K562 (cell line): ENCODE measurements around the gene ABHD4. TPM values are rescaled to one million over a fixed set of nuclear protein-coding genes. Genes with fewer than 3 reads are reported as not detected.

Experiments used
- ATAC-seq: fragments of 200-7000 bp; cut with Tn5 transposase; 3 replicates; pipeline ENCODE4 v1.9.1; 2020; ENCODE audit warnings: moderate library complexity
- BruUV-seq: library from RNA; stranded (reverse); fragments of 400-500 nt; replicated peaks from 2 replicates; lab custom pipeline; 2021; lab: Mats Ljungman, UMichigan
- CTCF ChIA-PET: fragments of 300-600 bp; formaldehyde crosslinking; extraction: SDS; loops from one replicate; lab custom pipeline; 2021; ENCODE audit warnings: low intra/inter-chr PET ratio; lab: Yijun Ruan, JAX
- POLR2A ChIA-PET: fragments of 300-600, 350-650 bp; sonication (Branson Sonifier 250); formaldehyde crosslinking; extraction: SDS; loops from one replicate; lab custom pipeline; 2021; ENCODE audit warnings: antibody characterized with exemption, inconsistent platforms; lab: Yijun Ruan, JAX
- DNase-seq, 4 experiments: peaks; one replicate each; pipeline versions ENCODE4 v3.0.0 to v3.0.0-alpha.2; 2011 to 2018; ENCODE audit warnings: low spot score in 3 of 4, mixed read lengths in 3 of 4; ENCODE audit errors: extremely low read depth in 1 of 4
- FAIRE-seq: peaks from 2 replicates; lab custom pipeline; 2011; peaks lifted over from hg19 to GRCh38; lab: Jason Lieb, UNC
- H2AFZ ChIP-seq: 2 replicates; pipeline ENCODE4 v1.6.0; 2011; ENCODE audit warnings: low read depth, low read length, control low read depth, inconsistent platforms
- H3K27ac ChIP-seq: fragments of 200-600 bp; 3 replicates; pipeline ENCODE4 v1.8.0; 2011; ENCODE audit warnings: low read depth, mild to moderate bottlenecking, control low read depth, inconsistent platforms, low read length, moderate library complexity, mixed read lengths; ENCODE audit errors: extremely low read depth
- H3K27me3 ChIP-seq, 2 experiments: fragments of 300-600 bp in 1 of 2; 2 replicates in 1 of 2; 3 replicates in 1 of 2; pipeline versions ENCODE4 v1.6.0 to v1.8.0; 2011; ENCODE audit warnings: inconsistent platforms in 2 of 2, low read length in 2 of 2, mild to moderate bottlenecking in 1 of 2, mixed read lengths in 1 of 2, moderate library complexity in 1 of 2; ENCODE audit not compliant: control insufficient read depth in 2 of 2, insufficient read depth in 2 of 2
- H3K36me3 ChIP-seq: fragments of 300-600 bp; 3 replicates; pipeline ENCODE4 v1.8.0; 2011; ENCODE audit warnings: mild to moderate bottlenecking, low read length, inconsistent platforms; ENCODE audit not compliant: control insufficient read depth, insufficient read depth
- H3K4me1 ChIP-seq, 2 experiments: fragments of 200-600 bp in 1 of 2; replicated peaks in 1 of 2; 2 replicates in 1 of 2; 3 replicates in 1 of 2; pipeline versions ENCODE4 v1.5.1 to v1.8.0; 2011; ENCODE audit warnings: inconsistent platforms in 2 of 2, low read length in 2 of 2, mild to moderate bottlenecking in 1 of 2, mixed read lengths in 1 of 2, moderate library complexity in 1 of 2; ENCODE audit not compliant: control insufficient read depth in 2 of 2, insufficient read depth in 2 of 2
- H3K4me2 ChIP-seq: 2 replicates; pipeline ENCODE4 v1.6.1; 2011; ENCODE audit warnings: low read length, control low read depth, inconsistent platforms, mixed read lengths; ENCODE audit not compliant: insufficient read depth
- H3K4me3 ChIP-seq: fragments of 200-600 bp; sonication (generic), shearing (Covaris generic); 2 replicates; pipeline ENCODE4 v1.5.1; 2016; ENCODE audit warnings: control low read depth, inconsistent platforms
- H3K79me2 ChIP-seq: fragments of 200-600 bp; 3 replicates; pipeline ENCODE4 v1.8.0; 2011; ENCODE audit warnings: low read length, inconsistent platforms; ENCODE audit not compliant: control insufficient read depth, insufficient read depth
- H3K9ac ChIP-seq, 2 experiments: 2 replicates each; pipeline versions ENCODE4 v1.6.0 to v1.6.1; 2011; ENCODE audit warnings: low read depth in 2 of 2, low read length in 2 of 2, control low read depth in 1 of 2, inconsistent platforms in 1 of 2, mild to moderate bottlenecking in 1 of 2, mixed read lengths in 1 of 2; ENCODE audit not compliant: insufficient read depth in 1 of 2
- H3K9me1 ChIP-seq: one replicate; pipeline ENCODE4 v1.6.0; 2011; ENCODE audit warnings: inconsistent platforms, mild to moderate bottlenecking, low read length, moderate library complexity; ENCODE audit not compliant: control insufficient read depth, insufficient read depth
- H3K9me3 ChIP-seq: replicated peaks from 2 replicates; pipeline ENCODE4 v1.5.1; 2011; ENCODE audit warnings: low read depth, low read length, inconsistent platforms; ENCODE audit not compliant: control insufficient read depth, insufficient read depth
- H4K20me1 ChIP-seq: replicated peaks from 2 replicates; pipeline ENCODE4 v1.6.1; 2011; ENCODE audit warnings: low read length, inconsistent platforms, mixed read lengths; ENCODE audit not compliant: control insufficient read depth, insufficient read depth
- BRD9 ChIP-seq: fragments of 450-650 bp; IDR thresholded peaks from 2 replicates; pipeline ENCODE4 v1.6.1; 2018; ENCODE audit warnings: low read depth; ENCODE audit not compliant: partially characterized antibody
- ZBTB8A ChIP-seq: fragments of 450-650 bp; IDR thresholded peaks from 2 replicates; pipeline ENCODE4 v1.6.1; 2018; ENCODE audit warnings: mild to moderate bottlenecking, moderate library complexity; ENCODE audit not compliant: partially characterized antibody
- WGBS: fragments of 100-300 bp; shearing (Covaris generic); methylation state at CpG from one replicate; pipeline ENCODE4 v1.1.6; 2016; ENCODE audit warnings: low coverage, mixed read lengths; ENCODE audit not compliant: insufficient coverage; ENCODE audit errors: missing lambda C conversion rate; 5-methylcytosine and 5-hydroxymethylcytosine counted together
- in situ Hi-C: fragments of 300-500 bp; cut with MboI; formaldehyde crosslinking; loops from 4 replicates; pipeline ENCODE4 v1.15.0; 2018; ENCODE audit warnings: inconsistent platforms, mixed read lengths
- intact Hi-C: fragments of 100-400 bp; cut with micrococcal nuclease; formaldehyde crosslinking; loops from 2 replicates; pipeline ENCODE4 v1.14.2; 2022
- polyA plus RNA-seq, 8 experiments: library from polyadenylated mRNA; depleted of rRNA in 4 of 8; stranded (reverse) in 5 of 8; unstranded in 3 of 8; fragments of >200 nt; fragmentation: Nextera tagmentation in 2 of 8; fragmentation: Illumina TruSeq in 1 of 8; extraction: Ambion mirVana in 2 of 8; extraction: Trizol in 1 of 8; gene quantifications; 2 replicates each; pipeline versions ENCODE4 v1.2.1 to v1.2.3, GENCODE V29; 2011 to 2014; ENCODE audit warnings: inconsistent platforms in 1 of 8, missing spikeins in 1 of 8
- total RNA-seq, 7 experiments: library from RNA; depleted of rRNA in 6 of 7; stranded (reverse); fragments of >200 nt in 6 of 7; fragmentation: Illumina TruSeq in 2 of 7; extraction: Trizol in 2 of 7; gene quantifications; 2 replicates each; pipeline versions ENCODE4 v1.2.1 to v1.2.3, GENCODE V29; 2011 to 2021; ENCODE audit warnings: low replicate concordance in 1 of 7
- TF ChIP-seq, protein P1 (sequence below): fragments of 450-650 bp; formaldehyde crosslinking; IDR thresholded peaks from 2 replicates; pipeline ENCODE4 v1.4.0; 2020; ENCODE audit warnings: mild to moderate bottlenecking, moderate library complexity
- TF ChIP-seq, protein P2 (sequence below): fragments of 450-650 bp; IDR thresholded peaks from 2 replicates; pipeline ENCODE4 v1.6.1; 2018; ENCODE audit not compliant: partially characterized antibody

Gene ABHD4
- total and polyA plus RNA-seq, 9 of the 15 experiments (the other 6 are each of a cell fraction or from before 2014, with no cell fraction given), result 3.6 to 12.0 (median 7.2) TPM

- no peak overlapping the region for H3K4me3 ChIP-seq
- BruUV-seq, result no TSS peak
- no peaks in the 10 kb centered on the region for H3K9me1 ChIP-seq
- ATAC-seq (no peak), DNase-seq (no peak), FAIRE-seq (no peak)
- ChIA-PET CTCF (no interaction called here), POLR2A (interaction anchor here (1.1 to 1.3 kb wide), 2 partner anchors 12 to 17 kb away, joined by 4 read pairs; no protein-coding TSS in a partner anchor)
- intact Hi-C loops, result no loop called here
- in situ Hi-C loops, result no loop called here
- no peak overlapping the region for H2AFZ ChIP-seq
- H4K20me1 ChIP-seq, result no peaks in the 10 kb centered on the region; the same call in 1 of the 2 replicates
- H3K4me2 ChIP-seq, result no peak overlapping the region
- H3K36me3 ChIP-seq, result peaks cover 32% of the 10 kb centered on the region; the same call in 2 of the 3 replicates
- H3K9ac ChIP-seq, result no peak overlapping the region
- no peaks in the 10 kb centered on the region for H3K27me3 ChIP-seq
- H3K4me1 ChIP-seq, result no peaks in the 10 kb centered on the region
- no peaks in the 10 kb centered on the region for H3K79me2 ChIP-seq
- WGBS, result 51% methylated on average over 2 of the region's 2 CpGs
- no peaks in the 10 kb centered on the region for H3K9me3 ChIP-seq
- TF ChIP-seq, protein P1, sequence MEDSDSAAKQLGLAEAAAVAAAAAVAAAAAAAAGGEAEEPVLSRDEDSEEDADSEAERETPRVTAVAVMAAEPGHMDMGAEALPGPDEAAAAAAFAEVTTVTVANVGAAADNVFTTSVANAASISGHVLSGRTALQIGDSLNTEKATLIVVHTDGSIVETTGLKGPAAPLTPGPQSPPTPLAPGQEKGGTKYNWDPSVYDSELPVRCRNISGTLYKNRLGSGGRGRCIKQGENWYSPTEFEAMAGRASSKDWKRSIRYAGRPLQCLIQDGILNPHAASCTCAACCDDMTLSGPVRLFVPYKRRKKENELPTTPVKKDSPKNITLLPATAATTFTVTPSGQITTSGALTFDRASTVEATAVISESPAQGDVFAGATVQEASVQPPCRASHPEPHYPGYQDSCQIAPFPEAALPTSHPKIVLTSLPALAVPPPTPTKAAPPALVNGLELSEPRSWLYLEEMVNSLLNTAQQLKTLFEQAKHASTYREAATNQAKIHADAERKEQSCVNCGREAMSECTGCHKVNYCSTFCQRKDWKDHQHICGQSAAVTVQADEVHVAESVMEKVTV (CRISPR knock-in tag), result no peak
- no peak for TF ChIP-seq ZBTB8A
- TF ChIP-seq BRD9, result no peak
- TF ChIP-seq, protein P2, sequence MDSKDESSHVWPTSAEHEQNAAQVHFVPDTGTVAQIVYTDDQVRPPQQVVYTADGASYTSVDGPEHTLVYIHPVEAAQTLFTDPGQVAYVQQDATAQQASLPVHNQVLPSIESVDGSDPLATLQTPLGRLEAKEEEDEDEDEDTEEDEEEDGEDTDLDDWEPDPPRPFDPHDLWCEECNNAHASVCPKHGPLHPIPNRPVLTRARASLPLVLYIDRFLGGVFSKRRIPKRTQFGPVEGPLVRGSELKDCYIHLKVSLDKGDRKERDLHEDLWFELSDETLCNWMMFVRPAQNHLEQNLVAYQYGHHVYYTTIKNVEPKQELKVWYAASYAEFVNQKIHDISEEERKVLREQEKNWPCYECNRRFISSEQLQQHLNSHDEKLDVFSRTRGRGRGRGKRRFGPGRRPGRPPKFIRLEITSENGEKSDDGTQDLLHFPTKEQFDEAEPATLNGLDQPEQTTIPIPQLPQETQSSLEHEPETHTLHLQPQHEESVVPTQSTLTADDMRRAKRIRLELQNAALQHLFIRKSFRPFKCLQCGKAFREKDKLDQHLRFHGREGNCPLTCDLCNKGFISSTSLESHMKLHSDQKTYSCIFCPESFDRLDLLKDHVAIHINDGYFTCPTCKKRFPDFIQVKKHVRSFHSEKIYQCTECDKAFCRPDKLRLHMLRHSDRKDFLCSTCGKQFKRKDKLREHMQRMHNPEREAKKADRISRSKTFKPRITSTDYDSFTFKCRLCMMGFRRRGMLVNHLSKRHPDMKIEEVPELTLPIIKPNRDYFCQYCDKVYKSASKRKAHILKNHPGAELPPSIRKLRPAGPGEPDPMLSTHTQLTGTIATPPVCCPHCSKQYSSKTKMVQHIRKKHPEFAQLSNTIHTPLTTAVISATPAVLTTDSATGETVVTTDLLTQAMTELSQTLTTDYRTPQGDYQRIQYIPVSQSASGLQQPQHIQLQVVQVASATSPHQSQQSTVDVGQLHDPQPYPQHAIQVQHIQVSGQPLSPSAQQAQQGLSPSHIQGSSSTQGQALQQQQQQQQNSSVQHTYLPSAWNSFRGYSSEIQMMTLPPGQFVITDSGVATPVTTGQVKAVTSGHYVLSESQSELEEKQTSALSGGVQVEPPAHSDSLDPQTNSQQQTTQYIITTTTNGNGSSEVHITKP, result no peak
- no peak overlapping the region for H3K27ac ChIP-seq
These were observed 12.8 kb downstream of the ABHD4 start for GRCh38 chr14:22610931-22611330.
